Stomach (tissue), 9 donors: ENCODE measurements around the gene ARPC1B. TPM values are rescaled to one million over a fixed set of nuclear protein-coding genes. Genes with fewer than 3 reads are reported as not detected.

Source experiments
- DNase-seq, 2 donors: peaks; one replicate each; pipeline versions ENCODE4 v3.0.0 to v3.0.0-alpha.2; 2013 to 2019
- H3K27ac ChIP-seq, 5 donors: fragments of 200-600 bp in 4 of 5; sonication (generic) in 4 of 5; one replicate each; pipeline ENCODE4 v1.5.1; 2013 to 2019; ENCODE audit warnings: mild to moderate bottlenecking in 1 of 5, moderate library complexity in 1 of 5
- H3K27me3 ChIP-seq, 3 donors: fragments of 200-600 bp; sonication (generic); one replicate each; pipeline ENCODE4 v1.5.1; 2017 to 2019; ENCODE audit warnings: mixed run types in 1 of 3
- H3K36me3 ChIP-seq, 4 donors: fragments of 200-600 bp; sonication (generic); 1 replicate in 3 of 4; 2 replicates in 1 of 4; pipeline ENCODE4 v1.5.1; 2016 to 2019
- H3K4me1 ChIP-seq, 4 donors: fragments of 200-600 bp; sonication (generic); one replicate each; pipeline ENCODE4 v1.5.1; 2016 to 2019
- H3K4me3 ChIP-seq, 4 donors: fragments of 200-600 bp; sonication (generic) in 3 of 4; one replicate each; pipeline ENCODE4 v1.5.1; 2016 to 2019; ENCODE audit warnings: mild to moderate bottlenecking in 1 of 4
- H3K9me3 ChIP-seq, 4 donors: fragments of 200-600 bp; sonication (generic); one replicate each; pipeline ENCODE4 v1.5.1; 2016 to 2019
- EP300 ChIP-seq: sonication (generic); formaldehyde crosslinking; IDR thresholded peaks from one replicate; pipeline ENCODE4 v1.6.1; 2017; ENCODE audit warnings: antibody characterized with exemption
- POLR2A ChIP-seq, 4 donors: fragments of 450-650 bp; IDR thresholded peaks; one replicate each; pipeline ENCODE4 v1.6.1; 2016; ENCODE audit warnings: antibody characterized with exemption in 4 of 4, control low read depth in 2 of 4, mild to moderate bottlenecking in 1 of 4, moderate library complexity in 1 of 4
- POLR2AphosphoS5 ChIP-seq, 3 donors: sonication (generic); formaldehyde crosslinking; IDR thresholded peaks; one replicate each; pipeline ENCODE4 v1.6.1; 2016; ENCODE audit warnings: antibody characterized with exemption in 3 of 3
- WGBS, 5 donors: extraction: QIAGEN DNeasy Blood & Tissue Kit in 3 of 5; methylation state at CpG; one replicate each; pipeline versions ENCODE4 v1.1.5 to v1.1.7; 2013 to 2018; 5-methylcytosine and 5-hydroxymethylcytosine counted together
- intact Hi-C: fragments of 100-400 bp; cut with DNase I; formaldehyde crosslinking; loops from one replicate; pipeline ENCODE4 v1.15.1; 2023; ENCODE audit warnings: low total_unique reads
- polyA plus RNA-seq, 3 donors: library from polyadenylated mRNA; stranded (reverse); fragments of 200-250 nt; gene quantifications; one replicate each; pipeline ENCODE4 v1.2.3, GENCODE V29; 2013
- total RNA-seq, 5 donors: library from RNA; depleted of rRNA; stranded (reverse); fragments of >200 nt; gene quantifications; one replicate each; pipeline versions ENCODE4 v1.1.0 to v1.2.3, GENCODE V29; 2014 to 2016
- TF ChIP-seq, protein P1 (sequence below), 7 experiments: fragments of 450-650 bp in 4 of 7; fragments of 200-600 bp in 3 of 7; sonication (generic) in 3 of 7; IDR thresholded peaks; one replicate each; pipeline ENCODE4 v1.5.1; 2016 to 2019; ENCODE audit warnings: antibody characterized with exemption in 7 of 7, control low read depth in 2 of 7, mild to moderate bottlenecking in 1 of 7
- donor health status: healthy with polysubstance abuse.
- donor health status: Bipolar disorder and iron deficiency.
- donor health status: healthy.

ARPC1B gene
- total and polyA plus RNA-seq, 8 donors = 25.1 to 229 (median 110) TPM

DNA sequence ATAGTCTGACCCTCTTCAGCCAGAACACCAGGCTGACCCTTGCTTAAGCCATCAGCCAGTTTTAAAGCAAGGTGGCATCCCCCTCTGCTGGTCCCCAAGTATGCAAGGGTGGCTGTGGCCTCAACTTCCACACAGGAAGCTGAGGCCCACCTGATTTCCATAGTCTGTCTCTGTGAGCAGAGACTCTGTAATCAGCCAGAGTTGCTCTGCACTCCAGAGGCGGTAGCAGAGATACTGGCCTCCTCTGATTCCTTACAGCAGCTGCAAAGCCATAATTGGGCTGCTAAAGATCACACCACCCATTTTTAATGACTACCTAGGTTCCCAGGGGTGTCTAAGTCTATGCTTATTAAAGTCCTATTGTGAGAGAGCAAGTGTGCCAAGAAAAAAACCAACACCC, 32.0 kb downstream of the ARPC1B start:
- 33 to 78% (median 57%) methylated on average over 1 of the region's 1 CpG for WGBS, 5 donors
- intact Hi-C loops = no loop called here
- no peak for DNase-seq
- Histone ChIP-seq H3K36me3 (peaks cover 34 to 52% (median 50%) of the 10 kb centered on the region in 4 donors), H3K9me3 (no peaks in the 10 kb centered on the region), H3K27me3 (no peaks in the 10 kb centered on the region), H3K4me3 (peak overlapping the region in 1 of 4 donors; percentile 80), H3K27ac (peak overlapping the region in 3 of 5 donors; percentile 21 to 97 (median 96)), H3K4me1 (peaks cover 24 to 61% (median 56%) of the 10 kb centered on the region in 4 donors)
- TF ChIP-seq, protein P1, sequence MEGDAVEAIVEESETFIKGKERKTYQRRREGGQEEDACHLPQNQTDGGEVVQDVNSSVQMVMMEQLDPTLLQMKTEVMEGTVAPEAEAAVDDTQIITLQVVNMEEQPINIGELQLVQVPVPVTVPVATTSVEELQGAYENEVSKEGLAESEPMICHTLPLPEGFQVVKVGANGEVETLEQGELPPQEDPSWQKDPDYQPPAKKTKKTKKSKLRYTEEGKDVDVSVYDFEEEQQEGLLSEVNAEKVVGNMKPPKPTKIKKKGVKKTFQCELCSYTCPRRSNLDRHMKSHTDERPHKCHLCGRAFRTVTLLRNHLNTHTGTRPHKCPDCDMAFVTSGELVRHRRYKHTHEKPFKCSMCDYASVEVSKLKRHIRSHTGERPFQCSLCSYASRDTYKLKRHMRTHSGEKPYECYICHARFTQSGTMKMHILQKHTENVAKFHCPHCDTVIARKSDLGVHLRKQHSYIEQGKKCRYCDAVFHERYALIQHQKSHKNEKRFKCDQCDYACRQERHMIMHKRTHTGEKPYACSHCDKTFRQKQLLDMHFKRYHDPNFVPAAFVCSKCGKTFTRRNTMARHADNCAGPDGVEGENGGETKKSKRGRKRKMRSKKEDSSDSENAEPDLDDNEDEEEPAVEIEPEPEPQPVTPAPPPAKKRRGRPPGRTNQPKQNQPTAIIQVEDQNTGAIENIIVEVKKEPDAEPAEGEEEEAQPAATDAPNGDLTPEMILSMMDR (IDR thresholded peaks at IDR 0.05) = no peak
- TF ChIP-seq EP300 (no peak), POLR2A (IDR thresholded peaks at IDR 0.05) (no peak), POLR2AphosphoS5 (IDR thresholded peaks at IDR 0.05) (no peak)

DNA sequence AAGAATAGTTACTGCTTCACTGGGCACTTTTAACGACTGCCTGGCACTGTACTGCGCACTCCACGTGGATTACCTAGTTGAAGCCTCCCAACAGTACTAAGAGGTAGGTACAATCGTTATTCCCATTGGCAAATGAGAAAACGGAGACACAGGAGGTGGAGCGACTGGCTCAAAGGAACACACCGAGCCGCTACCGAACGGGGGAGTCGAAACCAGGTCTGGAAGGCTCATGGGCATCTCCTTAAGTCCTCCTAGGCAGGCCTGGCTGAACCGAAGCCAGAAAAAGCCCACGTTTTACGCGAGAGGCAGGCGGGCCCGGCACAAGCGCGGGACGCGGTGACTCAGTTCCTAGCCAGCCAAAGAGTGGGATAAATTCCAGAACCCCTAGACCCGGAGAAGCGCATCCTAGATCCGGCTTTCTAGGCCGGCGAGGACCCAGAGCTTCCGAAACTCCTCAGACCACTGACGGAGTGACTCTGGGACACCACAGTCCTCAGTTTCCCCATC, 33.4 kb downstream of the ARPC1B start:
- Histone ChIP-seq H3K27me3 (no peaks in the 10 kb centered on the region), H3K27ac (peak overlapping the region; percentile 96 to 100 (median 97)), H3K9me3 (no peaks in the 10 kb centered on the region), H3K4me1 (peaks cover 24 to 61% (median 56%) of the 10 kb centered on the region in 4 donors), H3K4me3 (peak overlapping the region; percentile 70 to 99 (median 78)), H3K36me3 (peaks cover 27 to 52% (median 50%) of the 10 kb centered on the region in 4 donors)
- TF ChIP-seq EP300 (peak; percentile 23), POLR2AphosphoS5 (IDR thresholded peaks at IDR 0.05) (peak in 1 of 3 donors; percentile 1)
- TF ChIP-seq, protein P1 (IDR thresholded peaks at IDR 0.05) = no peak
- intact Hi-C loops = no loop called here
- peak; percentile 40 to 75 for DNase-seq
- WGBS, 5 donors = 0 to 1% (median 0%) methylated on average over 27 to 28 of the region's 28 CpGs

DNA sequence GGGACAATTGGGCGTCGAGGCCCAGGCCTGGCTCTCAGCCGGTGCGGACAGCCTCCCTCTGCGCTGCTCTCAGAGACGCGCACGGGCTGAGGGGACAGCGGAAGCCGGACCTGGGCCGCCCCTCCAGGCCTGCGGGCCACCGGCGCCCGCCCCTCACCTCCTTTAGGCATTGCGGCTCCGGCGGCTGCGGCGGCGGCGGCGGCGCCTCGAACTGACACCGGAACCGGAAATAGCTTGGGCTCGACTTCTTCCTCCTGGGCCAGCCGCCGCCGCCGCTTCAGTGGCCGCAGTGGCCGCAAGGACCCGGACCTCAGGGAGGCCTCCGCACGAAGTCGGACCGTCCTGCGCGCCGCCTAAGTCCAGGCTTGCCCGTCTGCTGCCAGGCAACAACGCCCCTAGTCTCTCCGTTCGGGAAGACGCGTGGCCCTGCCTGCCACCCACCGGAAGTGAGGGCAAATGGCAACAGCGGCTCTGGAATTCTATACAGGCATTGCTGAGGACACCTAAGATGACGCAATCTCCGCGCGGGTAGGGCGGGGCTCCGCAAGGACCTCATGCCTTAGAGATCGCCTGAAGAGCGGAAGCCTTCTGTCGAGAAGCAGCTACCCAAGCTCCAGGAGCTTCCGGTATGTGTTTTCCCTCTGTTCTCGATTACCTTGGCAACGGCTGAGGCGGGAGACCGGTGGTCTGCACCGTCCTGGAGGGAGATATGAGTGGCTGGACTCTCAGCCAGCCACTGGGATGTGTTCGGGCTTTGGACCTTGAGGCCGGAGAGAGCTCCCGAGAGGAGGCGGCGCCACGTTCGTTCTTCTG, 34.1 kb downstream of the ARPC1B start, which contains the start of the genes BUD31 and PDAP1:
Gene BUD31 (plus strand): TSS at position 591 of the 813 bp plus-strand sequence. CDS start 2,124 bp downstream, outside the sequence.
Gene PDAP1 (minus strand): TSS at position 219 of the 813 bp plus-strand sequence. CDS start 49 bp downstream, at position 170.
- peak; percentile 92 to 98 for DNase-seq
- Histone ChIP-seq H3K4me3 (peak within 1 kb of the TSS; percentile 70 to 99 (median 78)), H3K36me3 (peaks cover 27 to 52% (median 50%) of the 10 kb centered on the region in 4 donors), H3K27me3 (no peaks in the 10 kb centered on the region), H3K27ac (peak within 1 kb of the TSS; percentile 96 to 100 (median 97)), H3K9me3 (no peaks in the 10 kb centered on the region), H3K4me1 (peaks cover 24 to 61% (median 56%) of the 10 kb centered on the region in 4 donors)
- no peak for TF ChIP-seq EP300
- TF ChIP-seq POLR2A (IDR thresholded peaks at IDR 0.05) = peak in 2 of 4 donors; percentile 59 to 87
- TF ChIP-seq, protein P1 (IDR thresholded peaks at IDR 0.05) = peak in 1 of 7 experiments; percentile 21
- peak; percentile 89 to 97 (median 92) for TF ChIP-seq POLR2AphosphoS5 (IDR thresholded peaks at IDR 0.05)
- intact Hi-C loops = no loop called here
- 0 to 1% (median 0%) methylated on average over 19 to 72 of the region's 72 CpGs for WGBS, 5 donors

DNA sequence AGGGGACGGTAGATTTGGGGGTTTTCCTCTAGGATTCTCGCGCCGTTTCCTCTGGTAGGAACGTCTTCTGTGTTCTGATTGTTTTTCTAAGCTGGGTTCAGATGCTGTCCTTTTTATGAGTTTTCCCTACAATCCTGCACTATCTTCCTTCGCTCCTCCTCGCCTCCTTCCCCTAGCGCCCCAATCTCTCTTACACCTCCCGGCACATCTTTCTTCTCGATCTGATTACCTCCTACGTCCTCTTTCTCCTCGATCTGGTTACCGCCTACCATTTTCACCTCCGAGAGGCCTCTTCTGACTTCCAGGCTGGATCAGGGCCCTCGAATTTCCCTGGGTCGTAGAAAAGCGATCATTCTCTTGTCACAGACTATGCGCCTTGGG, 34.7 kb downstream of the ARPC1B start:
- WGBS, 5 donors = 0 to 1% (median 0%) methylated on average over 18 of the region's 18 CpGs

More for the DNA sequence above, 34.7 kb downstream of the ARPC1B start:
- Histone ChIP-seq H3K9me3 (no peaks in the 10 kb centered on the region), H3K4me1 (peaks cover 24 to 57% (median 54%) of the 10 kb centered on the region in 4 donors), H3K36me3 (peaks cover 27 to 52% (median 50%) of the 10 kb centered on the region in 4 donors), H3K27me3 (no peaks in the 10 kb centered on the region), H3K27ac (peak overlapping the region; percentile 96 to 100 (median 97)), H3K4me3 (peak overlapping the region; percentile 70 to 99 (median 78))
- DNase-seq = peak in 1 of 2 donors; percentile 44
- intact Hi-C loops = no loop called here
- TF ChIP-seq POLR2AphosphoS5 (IDR thresholded peaks at IDR 0.05) (no peak), POLR2A (IDR thresholded peaks at IDR 0.05) (no peak), EP300 (no peak)
- TF ChIP-seq, protein P1 (IDR thresholded peaks at IDR 0.05) = no peak
